ENCODE measurements around the gene KRTAP12-3. TPM values are rescaled to one million over a fixed set of nuclear protein-coding genes. Genes with fewer than 3 reads are reported as not detected.

Gene KRTAP12-3
- total RNA-seq, 4 donors from 2014 or later = not detected

- Histone ChIP-seq H3K36me3 (no peaks in the 10 kb centered on the region), H3K27me3 (no peaks in the 10 kb centered on the region), H3K4me3 (no peak overlapping the region), H3K27ac (no peak overlapping the region), H3K4me1 (no peaks in the 10 kb centered on the region), H3K9me3 (peaks cover 0 to 5% (median 0%) of the 10 kb centered on the region in 4 donors)
- DNase-seq = peak in 1 of 3 donors; percentile 1
- TF ChIP-seq CTCF (IDR thresholded peaks at IDR 0.05) (no peak), POLR2A (IDR thresholded peaks at IDR 0.05) (no peak)
These were observed 9.0 kb upstream of the KRTAP12-3 start for GRCh38 chr21:44648557-44649311.

DNA sequence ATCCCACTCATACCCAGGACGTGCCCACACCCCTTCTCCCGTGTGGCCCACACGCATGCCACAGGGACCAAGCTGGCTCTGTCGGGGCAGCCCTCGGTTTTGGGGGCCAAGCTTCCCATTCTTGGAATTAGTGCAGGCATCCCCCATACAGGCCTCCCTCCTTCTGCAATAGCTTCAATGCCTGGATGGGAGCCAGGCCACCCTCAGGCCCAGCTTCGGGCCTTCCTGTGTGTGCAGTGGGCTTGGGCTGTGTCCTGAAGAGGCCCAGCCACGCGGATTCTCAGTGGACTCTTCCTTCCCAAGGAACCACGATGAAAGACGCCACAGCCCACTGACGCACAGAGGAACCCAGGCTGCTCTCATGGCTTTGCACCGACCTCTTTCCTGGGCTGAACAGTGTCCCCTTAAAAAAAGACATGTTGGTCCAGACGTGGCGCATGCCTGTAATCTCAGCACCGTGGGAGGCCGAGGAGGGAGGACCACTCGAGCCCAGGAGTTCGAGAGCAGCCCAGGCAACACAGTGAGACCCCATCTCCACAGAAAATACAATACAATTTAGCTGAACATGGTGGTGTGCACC is 8.1 kb upstream of the KRTAP12-3 start:
- TF ChIP-seq POLR2A (IDR thresholded peaks at IDR 0.05) (no peak), CTCF (IDR thresholded peaks at IDR 0.05) (no peak)
- H3K27me3 ChIP-seq = no peaks in the 10 kb centered on the region
- peak in 1 of 3 donors; percentile 8 for DNase-seq
- H3K4me3 ChIP-seq = no peak overlapping the region
- H3K36me3 ChIP-seq = no peaks in the 10 kb centered on the region
- H3K9me3 ChIP-seq = peaks cover 0 to 5% (median 0%) of the 10 kb centered on the region in 4 donors
- H3K27ac ChIP-seq = no peak overlapping the region
- H3K4me1 ChIP-seq = no peaks in the 10 kb centered on the region

- Histone ChIP-seq H3K27me3 (no peaks in the 10 kb centered on the region), H3K4me1 (no peaks in the 10 kb centered on the region), H3K27ac (no peak overlapping the region), H3K9me3 (peaks cover 0 to 3% (median 0%) of the 10 kb centered on the region in 4 donors), H3K36me3 (no peaks in the 10 kb centered on the region), H3K4me3 (no peak overlapping the region)
- TF ChIP-seq CTCF (IDR thresholded peaks at IDR 0.05) (no peak), POLR2A (IDR thresholded peaks at IDR 0.05) (no peak)
- DNase-seq = peak in 1 of 3 donors; percentile 4
These were observed 7.3 kb upstream of the KRTAP12-3 start for GRCh38 chr21:44650265-44650972.

- no peak for TF ChIP-seq POLR2A (IDR thresholded peaks at IDR 0.05)
- no peak for TF ChIP-seq CTCF (IDR thresholded peaks at IDR 0.05)
- H3K4me3 ChIP-seq = no peak overlapping the region
- no peaks in the 10 kb centered on the region for H3K4me1 ChIP-seq
- no peaks in the 10 kb centered on the region for H3K36me3 ChIP-seq
- peak in 1 of 3 donors; percentile 3 for DNase-seq
- no peak overlapping the region for H3K27ac ChIP-seq
- H3K9me3 ChIP-seq = no peaks in the 10 kb centered on the region
- no peaks in the 10 kb centered on the region for H3K27me3 ChIP-seq
These were observed 6.6 kb upstream of the KRTAP12-3 start for GRCh38 chr21:44650973-44651675.

DNA sequence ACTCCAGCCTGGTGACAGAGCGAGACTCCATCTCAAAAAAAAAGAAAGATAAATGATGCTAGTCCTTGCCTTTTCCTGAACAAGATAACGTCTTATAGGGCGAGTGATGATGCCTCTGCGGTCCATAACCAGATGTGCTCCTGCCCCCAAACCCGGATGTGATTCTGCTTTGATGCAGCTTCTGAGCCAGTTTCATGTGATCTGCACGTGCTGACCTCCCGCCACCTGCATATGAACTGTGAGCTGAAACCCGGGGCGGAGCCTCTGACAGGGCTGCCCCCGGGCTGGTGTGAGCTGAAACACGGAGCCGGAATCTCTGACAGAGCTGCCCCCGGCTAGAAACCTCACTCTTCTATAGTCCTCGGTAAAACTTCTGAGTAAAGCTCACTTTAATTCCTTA is 4.6 kb upstream of the KRTAP12-3 start:
- H3K27ac ChIP-seq = no peak overlapping the region
- peak in 1 of 3 donors; percentile 16 for DNase-seq
- H3K36me3 ChIP-seq = no peaks in the 10 kb centered on the region
- no peaks in the 10 kb centered on the region for H3K27me3 ChIP-seq
- H3K4me3 ChIP-seq = no peak overlapping the region
- TF ChIP-seq CTCF (IDR thresholded peaks at IDR 0.05) = no peak
- TF ChIP-seq POLR2A (IDR thresholded peaks at IDR 0.05) = no peak
- H3K9me3 ChIP-seq = no peaks in the 10 kb centered on the region
- H3K4me1 ChIP-seq = no peaks in the 10 kb centered on the region
